ENCODE measurements around the gene SND1. TPM values are rescaled to one million over a fixed set of nuclear protein-coding genes. Genes with fewer than 3 reads are reported as not detected.

SND1 gene
- total RNA-seq, 3 donors from 2014 or later: 83.5 to 131 (median 120) TPM

GRCh38 chr7:127618042-127618441 is 34.0 kb upstream of the SND1 start, which contains the start of gene PAX4:
TSS of gene PAX4 (minus strand) at chr7:127618142. CDS start at chr7:127615928, 2,214 bp downstream.
- intact Hi-C loops (cut with DNase I; ENCODE audit: low total_unique reads): no loop called here
- no peak within 1 kb of the TSS for H3K27ac ChIP-seq
- H3K27me3 ChIP-seq: peaks cover 3 to 60% of the 10 kb centered on the region in 2 donors
- no peak for DNase-seq (ENCODE audit: low spot score in 2 of 2)
- no peak for TF ChIP-seq POLR2A (IDR thresholded peaks at IDR 0.05)
- TF ChIP-seq CTCF (IDR thresholded peaks at IDR 0.05): no peak
- TF ChIP-seq POLR2AphosphoS5 (IDR thresholded peaks at IDR 0.05): no peak
- H3K4me3 ChIP-seq: no peak within 1 kb of the TSS
- H3K4me1 ChIP-seq: no peaks in the 10 kb centered on the region
- H3K9me3 ChIP-seq: no peaks in the 10 kb centered on the region
- H3K36me3 ChIP-seq: no peaks in the 10 kb centered on the region

GRCh38 chr7:127618775-127619174 is 33.2 kb upstream of the SND1 start:
- intact Hi-C loops (cut with DNase I; ENCODE audit: low total_unique reads): no loop called here
- DNase-seq (ENCODE audit: low spot score in 2 of 2): no peak
- no peaks in the 10 kb centered on the region for H3K36me3 ChIP-seq
- peaks cover 3 to 60% of the 10 kb centered on the region in 2 donors for H3K27me3 ChIP-seq
- no peak overlapping the region for H3K4me3 ChIP-seq
- TF ChIP-seq POLR2A (IDR thresholded peaks at IDR 0.05) (no peak), CTCF (IDR thresholded peaks at IDR 0.05) (no peak), POLR2AphosphoS5 (IDR thresholded peaks at IDR 0.05) (no peak)
- H3K4me1 ChIP-seq: no peaks in the 10 kb centered on the region
- no peaks in the 10 kb centered on the region for H3K9me3 ChIP-seq
- no peak overlapping the region for H3K27ac ChIP-seq

GRCh38 chr7:127619681-127620405 is 32.2 kb upstream of the SND1 start:
- DNase-seq (ENCODE audit: low spot score in 2 of 2): no peak
- no peaks in the 10 kb centered on the region for H3K36me3 ChIP-seq
- no peaks in the 10 kb centered on the region for H3K9me3 ChIP-seq
- H3K4me1 ChIP-seq: no peaks in the 10 kb centered on the region
- H3K27ac ChIP-seq: no peak overlapping the region
- no peak for TF ChIP-seq POLR2A (IDR thresholded peaks at IDR 0.05)
- intact Hi-C loops (cut with DNase I; ENCODE audit: low total_unique reads): no loop called here
- no peak overlapping the region for H3K4me3 ChIP-seq
- H3K27me3 ChIP-seq: peaks cover 3 to 55% of the 10 kb centered on the region in 2 donors

GRCh38 chr7:127620406-127621233 is 31.4 kb upstream of the SND1 start:
- no peaks in the 10 kb centered on the region for H3K9me3 ChIP-seq
- H3K4me3 ChIP-seq: no peak overlapping the region
- TF ChIP-seq CTCF (IDR thresholded peaks at IDR 0.05) (no peak), POLR2AphosphoS5 (IDR thresholded peaks at IDR 0.05) (no peak), POLR2A (IDR thresholded peaks at IDR 0.05) (no peak)
- H3K36me3 ChIP-seq: no peaks in the 10 kb centered on the region
- peaks cover 3 to 47% of the 10 kb centered on the region in 2 donors for H3K27me3 ChIP-seq
- intact Hi-C loops (cut with DNase I; ENCODE audit: low total_unique reads): no loop called here
- DNase-seq (ENCODE audit: low spot score in 2 of 2): no peak
- H3K4me1 ChIP-seq: no peaks in the 10 kb centered on the region
- no peak overlapping the region for H3K27ac ChIP-seq

- DNase-seq (ENCODE audit: low spot score in 2 of 2): no peak
Observed at GRCh38 chr7:127625331-127625730, 26.7 kb upstream of the SND1 start.

More at GRCh38 chr7:127625331-127625730, 26.7 kb upstream of the SND1 start:
- intact Hi-C loops (cut with DNase I; ENCODE audit: low total_unique reads): no loop called here
- Histone ChIP-seq H3K27ac (no peak overlapping the region), H3K9me3 (no peaks in the 10 kb centered on the region), H3K27me3 (peaks cover under 1 to 7% of the 10 kb centered on the region in 2 donors), H3K4me1 (no peaks in the 10 kb centered on the region), H3K4me3 (no peak overlapping the region), H3K36me3 (no peaks in the 10 kb centered on the region)
- TF ChIP-seq POLR2AphosphoS5 (IDR thresholded peaks at IDR 0.05) (no peak), POLR2A (IDR thresholded peaks at IDR 0.05) (no peak), CTCF (IDR thresholded peaks at IDR 0.05) (no peak)

All from breast epithelium (tissue), 4 donors.